A673 (cell line): ENCODE results near the gene UMODL1.

ENCODE experiments used
- EZH2 ChIP-seq: fragments of 200-600 bp; sonication (generic); IDR thresholded peaks from 2 replicates; pipeline ENCODE4 v1.6.1; 2017; ENCODE audit warnings: borderline replicate concordance, low read depth, mild to moderate bottlenecking, mixed read lengths, antibody characterized with exemption, low read length; ENCODE audit not compliant: poor library complexity, severe bottlenecking
- TF ChIP-seq, protein P1 (sequence below): fragments of 300-800, 200-600 bp; sonication (generic); conservative IDR thresholded peaks from 2 replicates; pipeline ENCODE4 v1.5.1; 2017; ENCODE audit warnings: low read depth, mild to moderate bottlenecking, antibody characterized with exemption, low read length, moderate library complexity, mixed read lengths

DNA sequence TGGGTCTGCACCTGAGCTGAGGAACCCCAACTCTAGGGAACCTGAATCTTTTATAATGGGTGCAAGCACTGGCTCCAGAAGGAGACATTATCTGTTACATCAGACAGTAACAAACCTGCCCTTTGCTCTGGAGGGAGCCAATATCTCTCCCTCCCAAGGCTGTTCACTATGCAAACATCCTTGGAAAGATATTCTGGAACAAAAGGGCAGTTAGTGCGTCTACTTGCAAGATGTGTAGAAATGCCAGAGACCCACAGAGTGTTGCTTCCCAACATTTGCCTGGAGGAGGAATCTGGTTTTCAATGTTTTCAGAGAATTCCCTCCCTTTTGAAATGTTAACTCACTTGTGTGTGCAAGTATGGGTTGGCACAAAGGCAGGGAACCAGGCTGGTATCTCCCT lies 31.9 kb downstream of the UMODL1 start:
- TF ChIP-seq, protein P1, sequence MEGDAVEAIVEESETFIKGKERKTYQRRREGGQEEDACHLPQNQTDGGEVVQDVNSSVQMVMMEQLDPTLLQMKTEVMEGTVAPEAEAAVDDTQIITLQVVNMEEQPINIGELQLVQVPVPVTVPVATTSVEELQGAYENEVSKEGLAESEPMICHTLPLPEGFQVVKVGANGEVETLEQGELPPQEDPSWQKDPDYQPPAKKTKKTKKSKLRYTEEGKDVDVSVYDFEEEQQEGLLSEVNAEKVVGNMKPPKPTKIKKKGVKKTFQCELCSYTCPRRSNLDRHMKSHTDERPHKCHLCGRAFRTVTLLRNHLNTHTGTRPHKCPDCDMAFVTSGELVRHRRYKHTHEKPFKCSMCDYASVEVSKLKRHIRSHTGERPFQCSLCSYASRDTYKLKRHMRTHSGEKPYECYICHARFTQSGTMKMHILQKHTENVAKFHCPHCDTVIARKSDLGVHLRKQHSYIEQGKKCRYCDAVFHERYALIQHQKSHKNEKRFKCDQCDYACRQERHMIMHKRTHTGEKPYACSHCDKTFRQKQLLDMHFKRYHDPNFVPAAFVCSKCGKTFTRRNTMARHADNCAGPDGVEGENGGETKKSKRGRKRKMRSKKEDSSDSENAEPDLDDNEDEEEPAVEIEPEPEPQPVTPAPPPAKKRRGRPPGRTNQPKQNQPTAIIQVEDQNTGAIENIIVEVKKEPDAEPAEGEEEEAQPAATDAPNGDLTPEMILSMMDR, result no peak
- no peak for TF ChIP-seq EZH2
